Liver (tissue), 9 donors: ENCODE results near the gene PUS10. TPM values are rescaled to one million over a fixed set of nuclear protein-coding genes. Genes with fewer than 3 reads are reported as not detected.

Experiments
- DNase-seq: peaks from one replicate; pipeline ENCODE4 v3.0.0-alpha.2; 2017; ENCODE audit warnings: low spot score
- H3K27ac ChIP-seq, 2 donors: one replicate each; pipeline ENCODE4 v1.7.0; 2013; ENCODE audit warnings: inconsistent platforms in 2 of 2, low read length in 2 of 2, control low read depth in 1 of 2, low read depth in 1 of 2, mild to moderate bottlenecking in 1 of 2
- H3K27me3 ChIP-seq, 4 donors: one replicate each; pipeline versions ENCODE4 v1.6.1 to v1.7.0; 2013; ENCODE audit warnings: low read length in 3 of 4, inconsistent platforms in 1 of 4, mild to moderate bottlenecking in 1 of 4, moderate library complexity in 1 of 4; ENCODE audit not compliant: control insufficient read depth in 4 of 4, insufficient read depth in 4 of 4
- H3K36me3 ChIP-seq, 4 donors: one replicate each; pipeline versions ENCODE4 v1.6.1 to v1.7.0; 2013; ENCODE audit warnings: low read length in 3 of 4, mild to moderate bottlenecking in 3 of 4, low read depth in 1 of 4, moderate library complexity in 1 of 4; ENCODE audit not compliant: control insufficient read depth in 4 of 4, insufficient read depth in 3 of 4
- H3K4me1 ChIP-seq, 4 donors: one replicate each; pipeline versions ENCODE4 v1.6.1 to v1.7.0; 2013; ENCODE audit warnings: low read length in 3 of 4, mild to moderate bottlenecking in 3 of 4, moderate library complexity in 1 of 4; ENCODE audit not compliant: control insufficient read depth in 4 of 4, insufficient read depth in 4 of 4
- H3K4me3 ChIP-seq, 3 donors: one replicate each; pipeline versions ENCODE4 v1.6.1 to v1.7.0; 2013; ENCODE audit warnings: low read length in 3 of 3, control low read depth in 1 of 3, low read depth in 1 of 3, mild to moderate bottlenecking in 1 of 3
- H3K9ac ChIP-seq, 2 donors: one replicate each; pipeline ENCODE4 v1.7.0; 2013; ENCODE audit warnings: low read length in 2 of 2, mild to moderate bottlenecking in 2 of 2, moderate library complexity in 2 of 2, control low read depth in 1 of 2, low read depth in 1 of 2
- H3K9me3 ChIP-seq, 4 donors: one replicate each; pipeline versions ENCODE4 v1.6.1 to v1.7.0; 2013; ENCODE audit warnings: low read length in 3 of 4; ENCODE audit not compliant: control insufficient read depth in 4 of 4
- EGR1 ChIP-seq, 2 donors: IDR thresholded peaks; 2 replicates each; pipeline ENCODE4 v1.6.1; 2016 to 2018; ENCODE audit warnings: antibody characterized with exemption in 2 of 2, low read depth in 2 of 2
- FOXA1 ChIP-seq: IDR thresholded peaks from 2 replicates; pipeline ENCODE4 v1.6.1; 2016; ENCODE audit warnings: antibody characterized with exemption
- FOXA2 ChIP-seq: IDR thresholded peaks from 2 replicates; pipeline ENCODE4 v1.6.1; 2016; ENCODE audit warnings: antibody characterized with exemption
- GABPA ChIP-seq, 2 donors: IDR thresholded peaks in 1 of 2; conservative IDR thresholded peaks in 1 of 2; 2 replicates each; pipeline ENCODE4 v1.6.1; 2016; ENCODE audit warnings: antibody characterized with exemption in 2 of 2, mild to moderate bottlenecking in 1 of 2, moderate library complexity in 1 of 2
- HNF4A ChIP-seq, 2 donors: conservative IDR thresholded peaks; 2 replicates each; pipeline ENCODE4 v1.6.1; 2016; ENCODE audit warnings: antibody characterized with exemption in 2 of 2, mild to moderate bottlenecking in 2 of 2
- HNF4G ChIP-seq: IDR thresholded peaks from 2 replicates; pipeline ENCODE4 v1.6.1; 2016; ENCODE audit warnings: antibody characterized with exemption
- JUND ChIP-seq, 2 donors: IDR thresholded peaks; 2 replicates each; pipeline ENCODE4 v1.6.1; 2016; ENCODE audit warnings: antibody characterized with exemption in 2 of 2
- NR2F2 ChIP-seq: IDR thresholded peaks from 2 replicates; pipeline ENCODE4 v1.6.1; 2016; ENCODE audit warnings: antibody characterized with exemption
- RAD21 ChIP-seq, 2 donors: IDR thresholded peaks; 2 replicates each; pipeline ENCODE4 v1.6.1; 2016; ENCODE audit warnings: antibody characterized with exemption in 2 of 2, mild to moderate bottlenecking in 2 of 2
- RXRA ChIP-seq, 2 donors: IDR thresholded peaks; 2 replicates each; pipeline ENCODE4 v1.6.1; 2017 to 2018; ENCODE audit warnings: antibody characterized with exemption in 2 of 2, mild to moderate bottlenecking in 1 of 2
- SP1 ChIP-seq: IDR thresholded peaks from 2 replicates; pipeline ENCODE4 v1.6.1; 2018; ENCODE audit warnings: antibody characterized with exemption, mild to moderate bottlenecking
- TAF1 ChIP-seq: conservative IDR thresholded peaks from 2 replicates; pipeline ENCODE4 v1.6.1; 2016; ENCODE audit warnings: antibody characterized with exemption, mild to moderate bottlenecking
- YY1 ChIP-seq: IDR thresholded peaks from 2 replicates; pipeline ENCODE4 v1.6.1; 2016; ENCODE audit warnings: antibody characterized with exemption, mild to moderate bottlenecking
- WGBS: extraction: QIAGEN DNeasy Blood & Tissue Kit; methylation state at CpG from one replicate; pipeline ENCODE4 v1.1.7; 2013; 5-methylcytosine and 5-hydroxymethylcytosine counted together
- polyA plus RNA-seq, 2 donors: library from polyadenylated mRNA; stranded (reverse) in 1 of 2; unstranded in 1 of 2; fragments of 200-250 nt in 1 of 2; fragments of >200 nt in 1 of 2; fragmentation: Nextera tagmentation in 1 of 2; extraction: Ambion mirVana in 1 of 2; gene quantifications; one replicate each; pipeline versions ENCODE4 v1.2.1 to v1.2.3, GENCODE V29; 2013 to 2015
- total RNA-seq, 2 donors: library from RNA; depleted of rRNA; stranded (reverse); fragments of >200 nt; gene quantifications; one replicate each; pipeline ENCODE4 v1.2.3, GENCODE V29; 2014
- TF ChIP-seq, protein P1 (sequence below): IDR thresholded peaks from 2 replicates; pipeline ENCODE4 v1.6.1; 2016; ENCODE audit warnings: antibody characterized with exemption
- TF ChIP-seq, protein P2 (sequence below): IDR thresholded peaks from 2 replicates; pipeline ENCODE4 v1.6.1; 2016; ENCODE audit warnings: antibody characterized with exemption
- TF ChIP-seq, protein P3 (sequence below): IDR thresholded peaks from 2 replicates; pipeline ENCODE4 v1.6.1; 2016; ENCODE audit warnings: antibody characterized with exemption
- TF ChIP-seq, protein P4 (sequence below): fragments of 150-350 bp; IDR thresholded peaks from 2 replicates; pipeline ENCODE4 v1.5.1; 2017; ENCODE audit warnings: improper control_type of control experiment, low read depth, low read length; ENCODE audit not compliant: missing input control
- TF ChIP-seq, protein P5 (sequence below): IDR thresholded peaks from 2 replicates; pipeline ENCODE4 v1.6.1; 2016; ENCODE audit warnings: antibody characterized with exemption, mild to moderate bottlenecking
- donor health status: healthy.
- donor health status: healthy.
- donor health status: healthy.
- donor health status: healthy.
- donor health status: healthy.

PUS10 gene
- total and polyA plus RNA-seq, 4 donors: 4.3 to 19.6 (median 6.4) TPM

DNA sequence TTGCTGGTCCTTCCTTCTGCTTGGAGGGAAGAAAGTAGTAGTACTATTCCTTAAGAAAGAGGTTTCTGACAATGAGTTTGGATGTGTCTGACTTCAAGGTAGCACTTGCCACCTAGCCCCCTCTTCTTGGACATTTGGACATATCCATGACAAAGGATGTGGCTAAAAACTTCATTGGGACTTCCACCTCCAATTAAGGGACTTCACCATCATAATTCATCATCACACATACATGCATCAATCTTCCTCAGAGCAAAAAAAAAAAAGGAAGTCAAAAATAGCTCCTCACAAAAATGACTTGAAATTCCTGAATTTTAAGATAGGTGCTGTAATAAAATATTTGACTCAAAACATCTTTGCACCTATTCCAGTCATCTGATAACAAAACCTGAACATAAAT, 23.9 kb downstream of the PUS10 start:
- H3K9me3 ChIP-seq: peaks cover 0 to 5% (median 4%) of the 10 kb centered on the region in 4 donors
- no peak overlapping the region for H3K4me3 ChIP-seq
- no peaks in the 10 kb centered on the region for H3K27me3 ChIP-seq
- H3K27ac ChIP-seq: no peak overlapping the region
- H3K4me1 ChIP-seq: no peaks in the 10 kb centered on the region
- no peak for DNase-seq
- H3K9ac ChIP-seq: no peak overlapping the region
- no peak for TF ChIP-seq FOXA1
- TF ChIP-seq, protein P1, sequence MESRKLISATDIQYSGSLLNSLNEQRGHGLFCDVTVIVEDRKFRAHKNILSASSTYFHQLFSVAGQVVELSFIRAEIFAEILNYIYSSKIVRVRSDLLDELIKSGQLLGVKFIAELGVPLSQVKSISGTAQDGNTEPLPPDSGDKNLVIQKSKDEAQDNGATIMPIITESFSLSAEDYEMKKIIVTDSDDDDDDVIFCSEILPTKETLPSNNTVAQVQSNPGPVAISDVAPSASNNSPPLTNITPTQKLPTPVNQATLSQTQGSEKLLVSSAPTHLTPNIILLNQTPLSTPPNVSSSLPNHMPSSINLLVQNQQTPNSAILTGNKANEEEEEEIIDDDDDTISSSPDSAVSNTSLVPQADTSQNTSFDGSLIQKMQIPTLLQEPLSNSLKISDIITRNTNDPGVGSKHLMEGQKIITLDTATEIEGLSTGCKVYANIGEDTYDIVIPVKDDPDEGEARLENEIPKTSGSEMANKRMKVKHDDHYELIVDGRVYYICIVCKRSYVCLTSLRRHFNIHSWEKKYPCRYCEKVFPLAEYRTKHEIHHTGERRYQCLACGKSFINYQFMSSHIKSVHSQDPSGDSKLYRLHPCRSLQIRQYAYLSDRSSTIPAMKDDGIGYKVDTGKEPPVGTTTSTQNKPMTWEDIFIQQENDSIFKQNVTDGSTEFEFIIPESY: no peak
- TF ChIP-seq, protein P2, sequence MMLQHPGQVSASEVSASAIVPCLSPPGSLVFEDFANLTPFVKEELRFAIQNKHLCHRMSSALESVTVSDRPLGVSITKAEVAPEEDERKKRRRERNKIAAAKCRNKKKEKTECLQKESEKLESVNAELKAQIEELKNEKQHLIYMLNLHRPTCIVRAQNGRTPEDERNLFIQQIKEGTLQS: no peak
- TF ChIP-seq GABPA (IDR thresholded peaks at IDR 0.05 in 1 of 2, conservative IDR thresholded peaks at IDR 0.05 in 1 of 2): no peak
- TF ChIP-seq SP1: no peak
- no peak for TF ChIP-seq HNF4A (conservative IDR thresholded peaks at IDR 0.05)
- TF ChIP-seq, protein P3, sequence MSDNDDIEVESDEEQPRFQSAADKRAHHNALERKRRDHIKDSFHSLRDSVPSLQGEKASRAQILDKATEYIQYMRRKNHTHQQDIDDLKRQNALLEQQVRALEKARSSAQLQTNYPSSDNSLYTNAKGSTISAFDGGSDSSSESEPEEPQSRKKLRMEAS: no peak
- TF ChIP-seq HNF4G: no peak
- no peak for TF ChIP-seq EGR1 (IDR thresholded peaks at IDR 0.05; ENCODE audit: low read depth in 2 of 2)
- TF ChIP-seq TAF1: no peak
- TF ChIP-seq RAD21 (IDR thresholded peaks at IDR 0.05): no peak
- TF ChIP-seq YY1: no peak
- TF ChIP-seq, protein P4, sequence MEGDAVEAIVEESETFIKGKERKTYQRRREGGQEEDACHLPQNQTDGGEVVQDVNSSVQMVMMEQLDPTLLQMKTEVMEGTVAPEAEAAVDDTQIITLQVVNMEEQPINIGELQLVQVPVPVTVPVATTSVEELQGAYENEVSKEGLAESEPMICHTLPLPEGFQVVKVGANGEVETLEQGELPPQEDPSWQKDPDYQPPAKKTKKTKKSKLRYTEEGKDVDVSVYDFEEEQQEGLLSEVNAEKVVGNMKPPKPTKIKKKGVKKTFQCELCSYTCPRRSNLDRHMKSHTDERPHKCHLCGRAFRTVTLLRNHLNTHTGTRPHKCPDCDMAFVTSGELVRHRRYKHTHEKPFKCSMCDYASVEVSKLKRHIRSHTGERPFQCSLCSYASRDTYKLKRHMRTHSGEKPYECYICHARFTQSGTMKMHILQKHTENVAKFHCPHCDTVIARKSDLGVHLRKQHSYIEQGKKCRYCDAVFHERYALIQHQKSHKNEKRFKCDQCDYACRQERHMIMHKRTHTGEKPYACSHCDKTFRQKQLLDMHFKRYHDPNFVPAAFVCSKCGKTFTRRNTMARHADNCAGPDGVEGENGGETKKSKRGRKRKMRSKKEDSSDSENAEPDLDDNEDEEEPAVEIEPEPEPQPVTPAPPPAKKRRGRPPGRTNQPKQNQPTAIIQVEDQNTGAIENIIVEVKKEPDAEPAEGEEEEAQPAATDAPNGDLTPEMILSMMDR: no peak
- no peak for TF ChIP-seq FOXA2
- no peak for TF ChIP-seq JUND (IDR thresholded peaks at IDR 0.05)
- TF ChIP-seq RXRA (IDR thresholded peaks at IDR 0.05): no peak
- TF ChIP-seq NR2F2: no peak
- H3K36me3 ChIP-seq: peaks cover 0 to 13% (median 3%) of the 10 kb centered on the region in 4 donors

DNA sequence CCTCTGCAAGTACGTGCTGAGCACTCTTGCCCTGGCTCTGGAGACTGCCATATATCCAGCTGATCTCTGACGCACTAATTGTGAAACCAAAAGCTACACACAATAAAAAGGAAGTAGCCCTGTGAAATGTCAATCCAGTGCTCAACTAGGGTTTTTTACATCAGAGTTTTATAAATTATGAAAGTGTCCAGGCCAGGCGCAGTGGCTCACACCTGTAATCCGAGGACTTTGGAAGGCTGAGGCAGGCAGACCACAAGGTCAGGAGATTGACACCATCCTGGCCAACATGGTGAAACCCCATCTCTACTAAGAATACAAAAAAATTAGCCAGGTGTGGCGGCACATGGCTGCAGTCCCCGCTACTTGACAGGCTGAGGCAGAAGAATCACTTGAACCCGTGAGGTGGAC, 25.1 kb downstream of the PUS10 start:
- Histone ChIP-seq H3K36me3 (peaks cover 0 to 13% (median 3%) of the 10 kb centered on the region in 4 donors), H3K27me3 (no peaks in the 10 kb centered on the region), H3K9ac (no peak overlapping the region), H3K4me1 (no peaks in the 10 kb centered on the region), H3K4me3 (no peak overlapping the region), H3K27ac (no peak overlapping the region), H3K9me3 (peaks cover 0 to 5% (median 4%) of the 10 kb centered on the region in 4 donors)
- 82% methylated on average over 7 of the region's 7 CpGs for WGBS
- TF ChIP-seq FOXA2 (no peak), TAF1 (no peak), FOXA1 (no peak), EGR1 (IDR thresholded peaks at IDR 0.05; ENCODE audit: low read depth in 2 of 2) (no peak), HNF4A (conservative IDR thresholded peaks at IDR 0.05) (no peak), RXRA (IDR thresholded peaks at IDR 0.05) (no peak), HNF4G (no peak)
- TF ChIP-seq, protein P1: no peak
- TF ChIP-seq, protein P2: no peak
- TF ChIP-seq, protein P5, sequence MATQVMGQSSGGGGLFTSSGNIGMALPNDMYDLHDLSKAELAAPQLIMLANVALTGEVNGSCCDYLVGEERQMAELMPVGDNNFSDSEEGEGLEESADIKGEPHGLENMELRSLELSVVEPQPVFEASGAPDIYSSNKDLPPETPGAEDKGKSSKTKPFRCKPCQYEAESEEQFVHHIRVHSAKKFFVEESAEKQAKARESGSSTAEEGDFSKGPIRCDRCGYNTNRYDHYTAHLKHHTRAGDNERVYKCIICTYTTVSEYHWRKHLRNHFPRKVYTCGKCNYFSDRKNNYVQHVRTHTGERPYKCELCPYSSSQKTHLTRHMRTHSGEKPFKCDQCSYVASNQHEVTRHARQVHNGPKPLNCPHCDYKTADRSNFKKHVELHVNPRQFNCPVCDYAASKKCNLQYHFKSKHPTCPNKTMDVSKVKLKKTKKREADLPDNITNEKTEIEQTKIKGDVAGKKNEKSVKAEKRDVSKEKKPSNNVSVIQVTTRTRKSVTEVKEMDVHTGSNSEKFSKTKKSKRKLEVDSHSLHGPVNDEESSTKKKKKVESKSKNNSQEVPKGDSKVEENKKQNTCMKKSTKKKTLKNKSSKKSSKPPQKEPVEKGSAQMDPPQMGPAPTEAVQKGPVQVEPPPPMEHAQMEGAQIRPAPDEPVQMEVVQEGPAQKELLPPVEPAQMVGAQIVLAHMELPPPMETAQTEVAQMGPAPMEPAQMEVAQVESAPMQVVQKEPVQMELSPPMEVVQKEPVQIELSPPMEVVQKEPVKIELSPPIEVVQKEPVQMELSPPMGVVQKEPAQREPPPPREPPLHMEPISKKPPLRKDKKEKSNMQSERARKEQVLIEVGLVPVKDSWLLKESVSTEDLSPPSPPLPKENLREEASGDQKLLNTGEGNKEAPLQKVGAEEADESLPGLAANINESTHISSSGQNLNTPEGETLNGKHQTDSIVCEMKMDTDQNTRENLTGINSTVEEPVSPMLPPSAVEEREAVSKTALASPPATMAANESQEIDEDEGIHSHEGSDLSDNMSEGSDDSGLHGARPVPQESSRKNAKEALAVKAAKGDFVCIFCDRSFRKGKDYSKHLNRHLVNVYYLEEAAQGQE: no peak
- TF ChIP-seq, protein P3: no peak
- TF ChIP-seq, protein P4: no peak
- DNase-seq: no peak
